Activated CD4-positive, alpha-beta T cell treated with anti-CD3 and anti-CD28 coated beads for 4 hours (primary cell): ENCODE data around the gene PLCB1.

ENCODE experiments used
- DNase-seq, 2 donors: peaks; one replicate each; pipeline ENCODE4 v3.0.0-alpha.2; 2020

The PLCB1 gene

GRCh38 chr20:8470156-8470555, 338.1 kb downstream of the PLCB1 start:
- DNase-seq = no peak

GRCh38 chr20:8471465-8471864, 339.4 kb downstream of the PLCB1 start:
- no peak for DNase-seq

GRCh38 chr20:8473459-8473858, 341.4 kb downstream of the PLCB1 start:
- no peak for DNase-seq

GRCh38 chr20:8474027-8474668, 342.1 kb downstream of the PLCB1 start:
- DNase-seq = no peak

GRCh38 chr20:8476021-8476420, 344.0 kb downstream of the PLCB1 start:
- no peak for DNase-seq

GRCh38 chr20:8480597-8480996, 348.5 kb downstream of the PLCB1 start:
- no peak for DNase-seq

GRCh38 chr20:8487696-8488095, 355.6 kb downstream of the PLCB1 start:
- no peak for DNase-seq

GRCh38 chr20:8489094-8489883, 357.2 kb downstream of the PLCB1 start:
- no peak for DNase-seq

GRCh38 chr20:8490076-8490830, 358.2 kb downstream of the PLCB1 start:
- no peak for DNase-seq

GRCh38 chr20:8492173-8492572, 360.1 kb downstream of the PLCB1 start:
- no peak for DNase-seq

- no peak for DNase-seq
Observed at GRCh38 chr20:8498571-8498970, 366.5 kb downstream of the PLCB1 start.

- no peak for DNase-seq
Observed at GRCh38 chr20:8504030-8504429, 372.0 kb downstream of the PLCB1 start.

- no peak for DNase-seq
Observed at GRCh38 chr20:8505476-8506200, 373.6 kb downstream of the PLCB1 start.

GRCh38 chr20:8507231-8507630, 375.2 kb downstream of the PLCB1 start:
- DNase-seq = no peak

- DNase-seq = no peak
Observed at GRCh38 chr20:8509809-8510208, 377.7 kb downstream of the PLCB1 start.

- DNase-seq = no peak
Observed at GRCh38 chr20:8510808-8511207, 378.7 kb downstream of the PLCB1 start.

- no peak for DNase-seq
Observed at GRCh38 chr20:8512003-8512402, 379.9 kb downstream of the PLCB1 start.

GRCh38 chr20:8515810-8516435, 383.9 kb downstream of the PLCB1 start:
- no peak for DNase-seq

- no peak for DNase-seq
Observed at GRCh38 chr20:8518878-8519277, 386.8 kb downstream of the PLCB1 start.

- no peak for DNase-seq
Observed at GRCh38 chr20:8519887-8520286, 387.8 kb downstream of the PLCB1 start.

- no peak for DNase-seq
Observed at GRCh38 chr20:8522168-8522567, 390.1 kb downstream of the PLCB1 start.

GRCh38 chr20:8523684-8524083, 391.6 kb downstream of the PLCB1 start:
- DNase-seq = no peak
